Liver (tissue), 9 donors: ENCODE data around the gene KYNU. TPM values are rescaled to one million over a fixed set of nuclear protein-coding genes. Genes with fewer than 3 reads are reported as not detected.

ENCODE experiments used
- DNase-seq: peaks from one replicate; pipeline ENCODE4 v3.0.0-alpha.2; 2017; ENCODE audit warnings: low spot score
- H3K27ac ChIP-seq, 2 donors: one replicate each; pipeline ENCODE4 v1.7.0; 2013; ENCODE audit warnings: inconsistent platforms in 2 of 2, low read length in 2 of 2, control low read depth in 1 of 2, low read depth in 1 of 2, mild to moderate bottlenecking in 1 of 2
- H3K27me3 ChIP-seq, 4 donors: one replicate each; pipeline versions ENCODE4 v1.6.1 to v1.7.0; 2013; ENCODE audit warnings: low read length in 3 of 4, inconsistent platforms in 1 of 4, mild to moderate bottlenecking in 1 of 4, moderate library complexity in 1 of 4; ENCODE audit not compliant: control insufficient read depth in 4 of 4, insufficient read depth in 4 of 4
- H3K36me3 ChIP-seq, 4 donors: one replicate each; pipeline versions ENCODE4 v1.6.1 to v1.7.0; 2013; ENCODE audit warnings: low read length in 3 of 4, mild to moderate bottlenecking in 3 of 4, low read depth in 1 of 4, moderate library complexity in 1 of 4; ENCODE audit not compliant: control insufficient read depth in 4 of 4, insufficient read depth in 3 of 4
- H3K4me1 ChIP-seq, 4 donors: one replicate each; pipeline versions ENCODE4 v1.6.1 to v1.7.0; 2013; ENCODE audit warnings: low read length in 3 of 4, mild to moderate bottlenecking in 3 of 4, moderate library complexity in 1 of 4; ENCODE audit not compliant: control insufficient read depth in 4 of 4, insufficient read depth in 4 of 4
- H3K4me3 ChIP-seq, 3 donors: one replicate each; pipeline versions ENCODE4 v1.6.1 to v1.7.0; 2013; ENCODE audit warnings: low read length in 3 of 3, control low read depth in 1 of 3, low read depth in 1 of 3, mild to moderate bottlenecking in 1 of 3
- H3K9ac ChIP-seq, 2 donors: one replicate each; pipeline ENCODE4 v1.7.0; 2013; ENCODE audit warnings: low read length in 2 of 2, mild to moderate bottlenecking in 2 of 2, moderate library complexity in 2 of 2, control low read depth in 1 of 2, low read depth in 1 of 2
- H3K9me3 ChIP-seq, 4 donors: one replicate each; pipeline versions ENCODE4 v1.6.1 to v1.7.0; 2013; ENCODE audit warnings: low read length in 3 of 4; ENCODE audit not compliant: control insufficient read depth in 4 of 4
- EGR1 ChIP-seq, 2 donors: IDR thresholded peaks; 2 replicates each; pipeline ENCODE4 v1.6.1; 2016 to 2018; ENCODE audit warnings: antibody characterized with exemption in 2 of 2, low read depth in 2 of 2
- FOXA1 ChIP-seq: IDR thresholded peaks from 2 replicates; pipeline ENCODE4 v1.6.1; 2016; ENCODE audit warnings: antibody characterized with exemption
- FOXA2 ChIP-seq: IDR thresholded peaks from 2 replicates; pipeline ENCODE4 v1.6.1; 2016; ENCODE audit warnings: antibody characterized with exemption
- GABPA ChIP-seq, 2 donors: IDR thresholded peaks in 1 of 2; conservative IDR thresholded peaks in 1 of 2; 2 replicates each; pipeline ENCODE4 v1.6.1; 2016; ENCODE audit warnings: antibody characterized with exemption in 2 of 2, mild to moderate bottlenecking in 1 of 2, moderate library complexity in 1 of 2
- HNF4A ChIP-seq, 2 donors: conservative IDR thresholded peaks; 2 replicates each; pipeline ENCODE4 v1.6.1; 2016; ENCODE audit warnings: antibody characterized with exemption in 2 of 2, mild to moderate bottlenecking in 2 of 2
- HNF4G ChIP-seq: IDR thresholded peaks from 2 replicates; pipeline ENCODE4 v1.6.1; 2016; ENCODE audit warnings: antibody characterized with exemption
- NR2F2 ChIP-seq: IDR thresholded peaks from 2 replicates; pipeline ENCODE4 v1.6.1; 2016; ENCODE audit warnings: antibody characterized with exemption
- RAD21 ChIP-seq, 2 donors: IDR thresholded peaks; 2 replicates each; pipeline ENCODE4 v1.6.1; 2016; ENCODE audit warnings: antibody characterized with exemption in 2 of 2, mild to moderate bottlenecking in 2 of 2
- RXRA ChIP-seq, 2 donors: IDR thresholded peaks; 2 replicates each; pipeline ENCODE4 v1.6.1; 2017 to 2018; ENCODE audit warnings: antibody characterized with exemption in 2 of 2, mild to moderate bottlenecking in 1 of 2
- YY1 ChIP-seq: IDR thresholded peaks from 2 replicates; pipeline ENCODE4 v1.6.1; 2016; ENCODE audit warnings: antibody characterized with exemption, mild to moderate bottlenecking
- WGBS: extraction: QIAGEN DNeasy Blood & Tissue Kit; methylation state at CpG from one replicate; pipeline ENCODE4 v1.1.7; 2013; 5-methylcytosine and 5-hydroxymethylcytosine counted together
- polyA plus RNA-seq, 2 donors: library from polyadenylated mRNA; stranded (reverse) in 1 of 2; unstranded in 1 of 2; fragments of 200-250 nt in 1 of 2; fragments of >200 nt in 1 of 2; fragmentation: Nextera tagmentation in 1 of 2; extraction: Ambion mirVana in 1 of 2; gene quantifications; one replicate each; pipeline versions ENCODE4 v1.2.1 to v1.2.3, GENCODE V29; 2013 to 2015
- total RNA-seq, 2 donors: library from RNA; depleted of rRNA; stranded (reverse); fragments of >200 nt; gene quantifications; one replicate each; pipeline ENCODE4 v1.2.3, GENCODE V29; 2014
- TF ChIP-seq, protein P1 (sequence below): IDR thresholded peaks from 2 replicates; pipeline ENCODE4 v1.6.1; 2016; ENCODE audit warnings: antibody characterized with exemption
- TF ChIP-seq, protein P2 (sequence below): IDR thresholded peaks from 2 replicates; pipeline ENCODE4 v1.6.1; 2016; ENCODE audit warnings: antibody characterized with exemption
- TF ChIP-seq, protein P3 (sequence below): IDR thresholded peaks from 2 replicates; pipeline ENCODE4 v1.6.1; 2016; ENCODE audit warnings: antibody characterized with exemption, mild to moderate bottlenecking
- TF ChIP-seq, protein P4 (sequence below): IDR thresholded peaks from 2 replicates; pipeline ENCODE4 v1.6.1; 2016; ENCODE audit warnings: antibody characterized with exemption
- donor health status: healthy.
- donor health status: healthy.
- donor health status: healthy.
- donor health status: healthy.
- donor health status: healthy.

The KYNU gene
- total and polyA plus RNA-seq, 4 donors = 24.0 to 64.3 (median 32.8) TPM

DNA sequence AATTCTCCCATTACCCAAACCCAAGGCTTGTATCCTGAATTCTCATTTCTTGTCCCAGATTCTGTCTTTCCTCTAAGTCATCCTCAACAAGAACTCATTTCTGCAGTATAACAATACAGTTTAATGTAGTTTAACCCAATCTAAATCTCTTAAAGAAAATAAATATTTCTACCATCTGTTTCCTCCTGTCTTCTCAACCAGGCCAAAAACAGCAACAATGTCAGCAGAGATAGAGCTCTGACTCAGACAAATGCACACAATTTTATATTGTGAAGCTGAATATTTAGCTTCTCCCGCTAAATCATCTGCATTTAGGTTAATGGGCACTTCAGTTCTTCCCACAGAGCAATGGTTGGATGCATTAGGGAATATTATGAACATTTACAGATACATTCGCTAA is 35.7 kb upstream of the KYNU start:
- H3K36me3 ChIP-seq = no peaks in the 10 kb centered on the region
- no peaks in the 10 kb centered on the region for H3K27me3 ChIP-seq
- H3K27ac ChIP-seq = no peak overlapping the region
- H3K9ac ChIP-seq = no peak overlapping the region
- DNase-seq = no peak
- no peaks in the 10 kb centered on the region for H3K4me1 ChIP-seq
- TF ChIP-seq, protein P1, sequence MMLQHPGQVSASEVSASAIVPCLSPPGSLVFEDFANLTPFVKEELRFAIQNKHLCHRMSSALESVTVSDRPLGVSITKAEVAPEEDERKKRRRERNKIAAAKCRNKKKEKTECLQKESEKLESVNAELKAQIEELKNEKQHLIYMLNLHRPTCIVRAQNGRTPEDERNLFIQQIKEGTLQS = no peak
- TF ChIP-seq RXRA (IDR thresholded peaks at IDR 0.05) (no peak), HNF4A (conservative IDR thresholded peaks at IDR 0.05) (no peak), FOXA2 (no peak), YY1 (no peak)
- TF ChIP-seq, protein P2, sequence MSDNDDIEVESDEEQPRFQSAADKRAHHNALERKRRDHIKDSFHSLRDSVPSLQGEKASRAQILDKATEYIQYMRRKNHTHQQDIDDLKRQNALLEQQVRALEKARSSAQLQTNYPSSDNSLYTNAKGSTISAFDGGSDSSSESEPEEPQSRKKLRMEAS = no peak
- no peak overlapping the region for H3K4me3 ChIP-seq
- no peaks in the 10 kb centered on the region for H3K9me3 ChIP-seq
- 92% methylated on average over 2 of the region's 2 CpGs for WGBS

DNA sequence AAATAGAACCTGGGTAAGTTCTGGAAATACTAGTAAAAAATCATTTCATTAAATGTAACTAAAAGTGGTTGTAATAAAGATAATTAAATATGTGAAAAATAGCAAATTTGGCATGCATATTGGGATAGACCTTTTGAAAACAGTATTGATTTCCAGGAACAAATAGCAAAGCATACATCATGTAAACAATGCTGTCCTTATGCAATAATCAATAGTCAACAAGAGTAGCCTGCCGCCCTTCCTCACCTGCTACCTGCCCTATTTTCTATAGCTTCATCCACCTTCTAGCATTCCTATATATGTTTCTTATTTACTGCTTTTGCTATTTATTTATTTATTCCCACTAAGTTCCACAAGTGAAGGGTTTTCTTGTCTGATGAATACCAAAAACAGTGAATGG is 35.1 kb upstream of the KYNU start:
- Histone ChIP-seq H3K9ac (no peak overlapping the region), H3K27ac (no peak overlapping the region), H3K9me3 (no peaks in the 10 kb centered on the region), H3K36me3 (no peaks in the 10 kb centered on the region), H3K4me1 (no peaks in the 10 kb centered on the region), H3K27me3 (no peaks in the 10 kb centered on the region), H3K4me3 (no peak overlapping the region)
- TF ChIP-seq EGR1 (IDR thresholded peaks at IDR 0.05; ENCODE audit: low read depth in 2 of 2) (no peak), FOXA1 (no peak), RXRA (IDR thresholded peaks at IDR 0.05) (no peak), HNF4G (no peak), RAD21 (IDR thresholded peaks at IDR 0.05) (no peak), NR2F2 (no peak), YY1 (no peak), GABPA (IDR thresholded peaks at IDR 0.05 in 1 of 2, conservative IDR thresholded peaks at IDR 0.05 in 1 of 2) (no peak), FOXA2 (no peak), HNF4A (conservative IDR thresholded peaks at IDR 0.05) (no peak)
- TF ChIP-seq, protein P1 = no peak
- TF ChIP-seq, protein P3, sequence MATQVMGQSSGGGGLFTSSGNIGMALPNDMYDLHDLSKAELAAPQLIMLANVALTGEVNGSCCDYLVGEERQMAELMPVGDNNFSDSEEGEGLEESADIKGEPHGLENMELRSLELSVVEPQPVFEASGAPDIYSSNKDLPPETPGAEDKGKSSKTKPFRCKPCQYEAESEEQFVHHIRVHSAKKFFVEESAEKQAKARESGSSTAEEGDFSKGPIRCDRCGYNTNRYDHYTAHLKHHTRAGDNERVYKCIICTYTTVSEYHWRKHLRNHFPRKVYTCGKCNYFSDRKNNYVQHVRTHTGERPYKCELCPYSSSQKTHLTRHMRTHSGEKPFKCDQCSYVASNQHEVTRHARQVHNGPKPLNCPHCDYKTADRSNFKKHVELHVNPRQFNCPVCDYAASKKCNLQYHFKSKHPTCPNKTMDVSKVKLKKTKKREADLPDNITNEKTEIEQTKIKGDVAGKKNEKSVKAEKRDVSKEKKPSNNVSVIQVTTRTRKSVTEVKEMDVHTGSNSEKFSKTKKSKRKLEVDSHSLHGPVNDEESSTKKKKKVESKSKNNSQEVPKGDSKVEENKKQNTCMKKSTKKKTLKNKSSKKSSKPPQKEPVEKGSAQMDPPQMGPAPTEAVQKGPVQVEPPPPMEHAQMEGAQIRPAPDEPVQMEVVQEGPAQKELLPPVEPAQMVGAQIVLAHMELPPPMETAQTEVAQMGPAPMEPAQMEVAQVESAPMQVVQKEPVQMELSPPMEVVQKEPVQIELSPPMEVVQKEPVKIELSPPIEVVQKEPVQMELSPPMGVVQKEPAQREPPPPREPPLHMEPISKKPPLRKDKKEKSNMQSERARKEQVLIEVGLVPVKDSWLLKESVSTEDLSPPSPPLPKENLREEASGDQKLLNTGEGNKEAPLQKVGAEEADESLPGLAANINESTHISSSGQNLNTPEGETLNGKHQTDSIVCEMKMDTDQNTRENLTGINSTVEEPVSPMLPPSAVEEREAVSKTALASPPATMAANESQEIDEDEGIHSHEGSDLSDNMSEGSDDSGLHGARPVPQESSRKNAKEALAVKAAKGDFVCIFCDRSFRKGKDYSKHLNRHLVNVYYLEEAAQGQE = no peak
- TF ChIP-seq, protein P4, sequence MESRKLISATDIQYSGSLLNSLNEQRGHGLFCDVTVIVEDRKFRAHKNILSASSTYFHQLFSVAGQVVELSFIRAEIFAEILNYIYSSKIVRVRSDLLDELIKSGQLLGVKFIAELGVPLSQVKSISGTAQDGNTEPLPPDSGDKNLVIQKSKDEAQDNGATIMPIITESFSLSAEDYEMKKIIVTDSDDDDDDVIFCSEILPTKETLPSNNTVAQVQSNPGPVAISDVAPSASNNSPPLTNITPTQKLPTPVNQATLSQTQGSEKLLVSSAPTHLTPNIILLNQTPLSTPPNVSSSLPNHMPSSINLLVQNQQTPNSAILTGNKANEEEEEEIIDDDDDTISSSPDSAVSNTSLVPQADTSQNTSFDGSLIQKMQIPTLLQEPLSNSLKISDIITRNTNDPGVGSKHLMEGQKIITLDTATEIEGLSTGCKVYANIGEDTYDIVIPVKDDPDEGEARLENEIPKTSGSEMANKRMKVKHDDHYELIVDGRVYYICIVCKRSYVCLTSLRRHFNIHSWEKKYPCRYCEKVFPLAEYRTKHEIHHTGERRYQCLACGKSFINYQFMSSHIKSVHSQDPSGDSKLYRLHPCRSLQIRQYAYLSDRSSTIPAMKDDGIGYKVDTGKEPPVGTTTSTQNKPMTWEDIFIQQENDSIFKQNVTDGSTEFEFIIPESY = no peak
- TF ChIP-seq, protein P2 = no peak
- no peak for DNase-seq
- 70% methylated on average over 1 of the region's 1 CpG for WGBS
